HuH-7 (cell line): ENCODE measurements around the gene RPH3AL.
A peak's percentile ranks its signal among the peaks of the same experiment; 100 is the strongest.
"Not testable (repeated sequence)": the region's sequence is repeated elsewhere in the genome, so short reads cannot be mapped to it uniquely, and the experiment has no call there.

Experiments
- DNase-seq: peaks from one replicate; pipeline ENCODE4 v3.0.0; 2011; ENCODE audit warnings: low spot score

RPH3AL gene

DNA sequence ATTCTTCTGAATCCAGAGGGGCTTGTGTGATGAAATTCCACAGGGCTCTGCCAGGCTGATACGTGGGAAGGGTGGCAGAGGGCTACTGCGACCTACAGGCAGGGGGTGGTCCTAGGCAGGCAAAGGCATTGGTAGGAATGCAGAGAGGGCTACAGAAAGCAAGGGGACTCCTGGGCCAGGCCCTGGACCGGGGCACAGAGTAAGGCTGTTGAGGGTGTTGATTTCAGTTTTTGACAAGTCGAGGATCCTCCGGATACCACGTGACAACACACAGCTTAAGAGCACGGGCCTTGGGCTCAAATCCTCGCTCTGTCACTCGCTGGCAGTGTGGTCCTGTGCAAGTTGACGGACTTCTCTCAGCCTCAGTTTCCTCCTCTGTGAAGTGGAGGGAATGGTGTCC, 152.0 kb downstream of the RPH3AL start:
- DNase-seq = no peak

DNA sequence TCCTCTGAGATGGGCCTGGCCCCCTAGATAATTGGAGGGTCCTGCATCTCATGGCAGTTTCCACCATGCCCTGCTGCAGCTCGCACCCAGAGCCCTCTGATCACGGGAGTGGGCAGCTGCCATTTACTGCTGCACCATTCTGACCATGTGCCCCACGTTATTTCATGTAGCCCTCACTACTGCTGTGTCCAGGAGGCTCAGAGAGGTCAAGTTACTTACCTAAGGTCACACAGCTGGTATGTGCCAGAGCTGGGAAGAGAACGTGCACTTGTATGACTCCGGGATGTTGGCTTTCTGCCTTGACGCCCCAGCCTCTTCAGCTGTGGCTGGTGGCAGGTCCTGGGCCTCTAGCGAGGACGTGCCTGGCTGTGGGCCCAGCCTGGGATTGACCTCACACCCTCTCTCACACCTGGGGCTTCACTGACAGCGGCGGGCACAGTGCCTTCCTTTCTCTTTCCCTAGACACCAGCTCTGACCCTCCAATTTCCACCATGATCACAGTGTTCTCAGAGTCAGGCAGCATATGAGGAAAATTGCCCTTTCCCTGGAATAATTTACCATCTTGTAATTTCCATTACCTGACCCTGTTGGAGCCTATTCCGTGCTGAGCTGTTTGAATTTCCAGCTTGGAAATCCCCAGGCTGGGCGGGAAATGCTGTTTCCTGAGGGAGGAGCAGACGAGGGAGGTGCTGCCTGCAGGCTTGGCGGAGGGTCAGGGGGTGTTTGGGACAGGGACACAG, 152.6 kb downstream of the RPH3AL start:
- no peak for DNase-seq

DNA sequence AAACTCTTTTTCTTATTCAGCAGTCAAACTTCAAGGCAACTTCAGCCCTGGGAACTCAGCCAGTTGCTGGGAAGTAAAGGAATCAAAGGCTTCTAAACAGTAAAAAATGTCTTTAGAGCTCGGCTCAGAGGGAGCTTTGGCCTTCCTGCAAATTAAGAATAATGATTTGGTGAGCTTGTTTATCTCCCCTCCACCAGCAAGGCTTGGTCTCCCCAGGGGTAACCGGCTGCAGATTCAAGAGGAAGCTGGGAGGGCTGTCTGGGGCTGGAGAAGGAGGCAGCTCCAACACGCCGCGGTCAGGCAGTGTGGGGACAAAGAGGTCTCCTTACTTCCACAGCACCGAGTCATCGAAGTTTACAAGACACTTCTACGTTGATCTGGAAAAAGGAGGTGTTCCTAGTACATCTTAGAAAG, 153.4 kb downstream of the RPH3AL start:
- no peak for DNase-seq

DNA sequence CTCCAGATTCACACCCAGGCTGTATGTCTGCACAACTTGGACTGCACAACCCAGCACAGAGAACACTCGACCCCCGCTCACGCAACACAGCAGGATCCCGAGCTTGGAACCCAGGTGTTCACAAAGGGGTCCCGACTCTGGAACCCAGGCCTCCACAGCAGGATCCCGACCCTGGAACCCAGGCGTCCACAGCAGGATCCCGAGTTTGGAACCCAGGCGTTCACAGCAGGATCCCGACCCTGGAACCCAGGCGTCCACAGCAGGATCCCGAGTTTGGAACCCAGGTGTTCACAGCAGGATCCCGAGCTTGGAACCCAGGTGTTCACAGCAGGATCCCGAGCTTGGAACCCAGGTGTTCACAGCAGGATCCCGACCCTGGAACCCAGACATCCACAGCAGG, 154.4 kb downstream of the RPH3AL start:
- not testable (repeated sequence) for DNase-seq

DNA sequence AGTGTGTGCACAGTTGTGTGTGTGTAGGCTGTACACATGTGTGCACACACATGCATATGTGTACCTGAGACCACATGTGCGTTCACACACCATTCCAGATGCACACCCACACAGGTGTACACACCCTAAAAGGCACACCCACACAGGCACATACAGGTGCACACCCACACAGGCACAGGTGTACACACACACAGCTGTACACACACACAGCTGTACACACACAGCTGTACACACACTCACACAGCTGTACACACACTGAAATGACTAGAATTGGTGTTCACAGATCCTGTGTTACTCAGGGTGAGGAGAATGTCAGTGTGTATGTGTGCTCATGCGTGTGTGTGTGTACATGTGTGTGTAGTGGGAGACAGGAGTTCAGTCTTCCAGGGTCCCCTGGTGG, 155.3 kb downstream of the RPH3AL start:
- no peak for DNase-seq

DNA sequence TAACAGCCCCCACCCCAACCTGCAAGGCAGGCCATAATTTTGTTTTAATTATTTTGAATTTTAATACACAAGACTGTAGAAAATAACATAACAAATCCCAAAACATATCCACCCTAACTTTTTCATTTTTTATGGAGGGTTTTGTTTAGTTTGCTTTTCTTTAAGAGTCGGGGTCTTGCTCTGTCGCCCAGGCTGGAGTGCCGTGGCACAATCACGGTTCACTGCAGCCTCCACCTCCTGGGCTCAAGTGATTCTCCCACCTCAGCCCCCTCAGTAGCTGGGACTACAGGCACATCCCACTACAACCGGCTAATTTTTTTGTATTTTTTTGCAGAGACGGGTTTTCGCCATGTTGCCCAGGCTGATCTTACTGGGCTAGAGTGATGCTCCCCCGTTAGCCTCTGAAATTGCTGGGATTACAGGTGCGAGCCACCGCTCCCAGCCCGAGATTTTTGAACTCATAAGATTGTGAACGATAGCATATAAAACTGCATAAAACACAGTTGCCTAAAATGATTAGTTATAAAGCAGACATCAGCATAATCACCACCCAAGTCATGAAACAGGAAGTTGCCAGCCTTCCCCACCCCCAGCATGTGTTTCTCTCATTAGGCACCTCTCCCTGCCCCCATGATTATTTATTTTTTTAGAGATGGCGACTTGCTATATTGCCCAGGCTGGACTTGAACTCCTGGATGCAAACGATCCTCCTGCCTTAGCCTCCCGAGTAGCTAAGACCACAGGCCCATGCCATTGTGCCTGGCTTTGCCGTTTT, 157.6 kb downstream of the RPH3AL start:
- no peak for DNase-seq

DNA sequence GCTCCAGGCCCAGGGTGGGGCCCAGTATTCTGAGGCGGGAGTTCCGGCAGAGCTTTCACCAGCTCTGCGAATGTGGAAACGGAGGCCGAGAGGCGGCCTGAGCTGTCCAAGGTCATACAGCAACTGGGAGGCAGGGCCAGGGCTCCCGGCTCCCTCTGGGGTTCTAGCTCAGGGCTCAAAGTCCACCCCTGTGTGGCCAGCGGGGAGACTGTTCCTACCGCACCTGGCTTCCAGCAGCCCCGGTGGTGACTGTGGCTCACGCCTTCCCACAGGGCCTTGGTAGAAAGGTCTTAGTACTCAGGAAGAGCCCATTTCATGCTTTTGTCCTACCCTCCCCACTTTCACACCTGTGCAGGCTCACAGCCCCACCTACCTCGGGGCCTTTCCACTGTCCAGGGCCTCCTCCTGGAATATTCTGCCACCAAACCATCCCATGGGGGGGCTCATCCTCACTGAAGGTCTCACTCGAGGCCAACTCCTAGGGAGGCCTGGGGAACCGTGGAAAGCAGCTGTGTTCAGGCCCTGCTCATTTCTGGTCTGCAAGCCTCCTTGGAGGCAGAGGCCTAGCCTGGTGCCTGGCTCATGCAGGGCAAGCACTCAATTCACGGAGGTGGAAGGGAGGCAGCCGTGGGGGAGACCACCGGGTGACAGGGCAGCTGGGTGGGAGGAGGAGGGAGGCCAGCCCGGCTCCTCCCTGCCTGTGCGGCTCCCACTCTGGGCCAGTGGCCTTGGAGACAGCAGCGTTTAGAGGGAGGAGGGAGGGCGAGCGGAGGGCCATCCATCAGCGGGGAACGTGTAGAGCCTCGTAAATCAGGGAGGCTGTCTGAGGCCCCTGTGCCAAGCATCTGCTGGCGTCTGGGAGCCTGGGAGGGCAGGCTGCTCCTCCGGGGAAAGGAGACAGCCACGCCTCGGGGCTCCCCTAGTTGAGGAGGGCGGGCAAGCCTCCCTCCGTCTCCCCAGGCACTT, 158.5 kb downstream of the RPH3AL start:
- DNase-seq = peak; percentile 62

DNA sequence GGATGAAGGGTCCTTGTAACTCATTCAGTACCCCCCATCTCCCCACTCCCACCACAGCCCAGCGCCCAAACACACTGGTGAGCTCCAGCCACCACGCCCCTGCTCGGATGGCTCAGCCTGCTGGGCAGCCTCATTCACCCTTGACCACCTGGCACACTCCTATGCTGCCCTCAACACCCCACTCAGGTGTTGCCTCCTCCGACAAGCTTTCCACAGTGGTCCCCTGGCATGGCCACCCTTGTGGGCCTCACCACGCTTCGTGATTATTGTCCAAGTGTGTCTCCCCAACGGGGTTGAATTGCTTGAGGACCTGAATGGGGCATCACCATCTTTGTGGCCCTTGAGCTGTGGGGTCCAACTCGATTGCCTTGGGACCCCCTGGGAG, 159.2 kb downstream of the RPH3AL start:
- no peak for DNase-seq

DNA sequence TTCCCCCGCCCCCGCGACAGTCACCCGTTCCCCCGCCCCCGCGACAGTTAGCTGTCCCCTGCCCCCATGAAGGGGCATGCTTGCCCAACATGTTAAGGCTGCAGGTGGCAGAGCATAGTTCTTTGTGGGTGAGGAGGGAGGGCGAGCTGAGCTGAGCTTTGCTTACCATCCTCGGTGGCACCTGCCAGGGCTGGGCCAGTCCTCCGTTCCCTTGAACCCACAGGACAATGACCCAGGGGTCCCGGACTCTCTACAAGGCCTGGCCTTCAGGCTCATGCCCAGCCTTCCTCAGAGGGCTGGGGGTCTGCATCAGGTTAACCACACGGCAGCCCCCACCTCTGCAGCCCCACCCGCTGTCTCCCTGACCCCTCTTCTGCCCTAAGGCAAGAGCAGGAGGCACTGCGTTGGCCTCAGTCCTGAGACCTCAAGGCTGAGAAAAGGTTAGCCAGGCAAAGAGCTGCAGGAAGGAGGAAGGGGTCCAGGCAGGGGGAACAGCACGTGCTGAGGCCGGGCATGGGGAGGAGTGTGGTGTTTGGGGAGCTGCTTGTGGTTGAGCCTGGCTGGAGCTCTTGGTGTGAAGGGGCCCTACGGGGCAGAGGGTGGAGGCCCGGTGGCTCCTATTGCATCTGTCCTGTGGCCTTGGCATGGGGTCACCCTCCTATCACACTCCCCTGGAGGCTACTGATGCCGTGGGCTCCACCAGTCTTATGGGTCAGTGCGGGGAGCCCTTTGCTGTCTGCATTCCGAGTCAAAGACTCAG, 159.8 kb downstream of the RPH3AL start:
- no peak for DNase-seq

DNA sequence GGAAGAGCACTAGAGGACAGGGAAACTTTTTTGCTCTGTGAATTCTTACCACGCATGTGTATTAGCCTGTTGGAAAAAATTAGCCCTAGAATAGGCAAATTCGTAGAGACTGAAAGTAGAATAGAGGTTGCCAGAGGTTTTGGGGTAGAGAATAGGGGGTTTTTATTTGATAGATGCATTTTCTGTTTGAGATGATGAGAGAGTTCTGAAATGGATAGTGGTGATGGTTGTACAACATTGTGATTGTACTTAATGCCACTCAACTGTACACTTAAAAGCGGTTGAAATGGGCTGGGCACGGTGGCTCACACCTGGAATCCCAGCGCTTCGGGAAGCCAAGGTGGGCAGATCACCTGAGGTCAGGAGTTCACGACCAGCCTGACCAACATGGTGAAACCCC, 163.2 kb downstream of the RPH3AL start:
- no peak for DNase-seq

DNA sequence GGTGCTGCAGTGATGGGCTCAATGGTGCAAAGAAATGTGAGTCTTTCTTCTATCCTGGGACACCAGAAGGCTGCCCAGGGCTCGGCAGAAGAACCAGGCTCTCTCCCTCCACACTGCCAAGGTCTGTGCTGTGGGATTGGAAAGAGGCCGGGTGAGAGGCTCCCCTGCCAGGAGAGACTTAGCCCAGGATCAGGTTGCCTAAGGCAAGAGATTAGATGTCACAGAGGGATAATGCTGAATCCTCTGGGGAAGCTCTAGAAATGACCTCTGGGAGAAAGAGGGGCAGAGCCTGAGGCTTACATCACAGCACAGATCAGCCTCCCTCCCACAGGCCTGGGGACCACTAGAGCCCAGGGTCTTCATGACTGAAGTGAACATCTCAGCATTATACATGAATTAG, 165.5 kb downstream of the RPH3AL start:
- no peak for DNase-seq

DNA sequence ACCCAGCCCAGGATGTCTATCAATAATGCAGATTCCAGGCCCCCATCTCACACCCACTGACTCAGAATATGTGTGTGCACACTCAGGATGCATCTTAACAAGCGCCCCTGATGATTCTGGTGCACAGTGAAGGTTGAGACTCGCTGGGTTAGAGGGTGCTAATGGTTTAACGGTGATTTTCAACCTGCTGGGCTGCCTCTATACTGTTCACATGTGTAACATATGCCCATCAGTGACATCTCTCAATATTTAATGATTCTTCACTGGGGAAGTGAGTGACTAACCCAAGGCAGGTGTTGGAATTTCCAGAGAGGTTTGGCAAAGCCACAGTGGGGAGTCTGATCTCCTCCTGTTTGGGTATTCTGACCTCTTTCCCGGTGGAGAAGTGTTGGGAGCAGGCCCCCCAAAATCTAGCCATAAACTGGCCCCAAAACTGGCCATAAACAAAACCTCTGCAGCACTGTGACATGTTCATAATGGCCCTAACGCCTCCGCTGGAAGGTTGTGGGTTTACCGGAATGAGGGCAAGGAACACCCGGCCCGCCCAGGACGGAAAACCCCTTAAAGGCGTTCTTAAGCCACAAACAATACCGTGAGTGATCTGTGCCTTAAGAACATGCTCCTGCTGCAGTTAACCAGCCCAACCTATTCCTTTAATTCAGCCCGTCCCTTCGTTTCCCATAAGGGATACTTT, 167.0 kb downstream of the RPH3AL start:
- no peak for DNase-seq

DNA sequence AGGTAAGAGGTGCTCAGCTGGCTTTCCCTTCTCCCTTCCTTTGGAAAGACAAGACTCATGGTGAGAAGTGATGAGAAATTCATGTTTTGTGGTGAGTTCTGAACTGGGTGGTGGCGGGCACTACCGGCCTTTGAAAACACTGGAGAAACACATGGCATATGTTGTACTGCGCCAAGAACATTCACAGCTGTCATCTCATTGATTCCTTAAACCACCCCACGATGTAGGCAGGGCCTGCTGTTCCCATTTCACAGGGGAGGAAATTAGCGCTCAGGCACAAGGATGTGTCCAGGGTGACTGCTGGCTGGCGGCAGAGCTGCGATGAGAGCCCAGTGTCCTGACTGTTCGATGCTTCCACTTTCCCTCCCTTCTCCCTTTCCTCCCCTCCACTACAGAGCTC, 169.6 kb downstream of the RPH3AL start:
- DNase-seq = no peak

DNA sequence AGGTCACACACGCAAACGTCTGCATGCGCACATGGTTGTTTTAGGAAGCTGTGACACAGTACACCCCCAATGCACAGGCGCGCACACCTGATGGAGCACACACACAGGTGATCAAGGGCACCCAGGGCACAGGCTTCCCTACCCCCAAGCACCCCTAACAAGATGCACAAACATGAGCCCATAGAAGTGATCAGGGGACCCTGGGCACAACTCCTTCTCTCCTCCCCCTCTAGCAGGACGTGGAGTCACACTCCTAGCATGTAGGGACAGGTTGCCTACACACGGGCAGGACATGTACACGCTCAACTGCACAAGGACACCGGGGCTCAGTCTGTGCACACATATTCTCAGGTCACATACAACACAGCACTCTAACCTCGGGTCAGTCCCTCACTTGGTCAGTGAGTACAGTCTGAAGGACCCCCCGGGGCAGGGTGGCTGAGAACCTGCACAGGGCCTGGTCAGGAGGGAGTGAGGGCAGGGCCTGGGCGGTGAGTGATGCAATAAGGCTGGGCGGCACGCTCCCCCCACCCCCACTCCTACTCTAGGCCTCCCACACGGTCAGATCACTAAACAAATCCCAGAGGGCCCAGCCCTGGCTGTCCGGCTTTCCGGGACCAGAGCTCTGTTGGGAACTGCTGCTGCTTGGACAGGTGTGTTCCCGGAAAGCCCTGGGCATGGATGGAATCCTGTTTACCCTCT, 170.4 kb downstream of the RPH3AL start:
- DNase-seq = peak; percentile 66

DNA sequence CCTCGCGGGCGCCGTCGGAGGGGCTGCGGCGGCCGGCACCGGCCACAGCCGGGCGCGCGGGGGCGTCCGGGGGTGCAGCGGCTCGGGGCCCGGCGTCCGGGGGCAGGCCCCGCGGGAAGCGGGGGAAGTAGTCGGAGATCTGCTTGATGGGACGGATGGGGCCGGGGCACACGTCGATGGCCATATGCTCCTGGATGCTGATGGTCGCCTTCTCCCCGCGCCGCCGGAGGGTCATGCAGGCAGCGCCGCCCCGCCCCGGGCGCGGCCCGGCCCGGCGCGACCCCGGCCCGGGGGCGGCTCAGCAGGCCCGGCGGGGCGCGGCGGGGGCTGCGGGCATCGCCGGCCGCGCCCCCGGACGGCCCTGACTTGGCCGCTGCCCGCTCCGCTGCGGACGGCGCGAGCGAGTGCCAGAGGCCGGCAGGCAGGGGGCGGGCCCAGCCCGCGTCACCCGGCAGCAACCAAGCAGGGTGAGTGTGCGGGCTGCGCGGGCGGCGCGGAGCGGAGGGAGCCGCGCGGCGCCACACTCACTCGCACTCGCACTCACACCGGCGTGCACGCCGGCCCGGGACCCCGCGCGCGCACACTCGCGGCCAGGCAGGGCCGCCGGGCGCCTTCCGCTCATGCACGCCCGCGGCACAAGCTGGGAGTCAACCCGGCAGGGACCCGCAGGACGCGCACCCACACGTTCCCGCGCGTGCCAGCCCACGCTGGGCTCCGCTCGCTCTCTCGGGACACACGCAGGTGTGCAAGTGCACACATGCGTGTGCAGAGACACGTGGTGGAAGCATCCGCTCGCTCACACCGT, 171.2 kb downstream of the RPH3AL start, which contains the start of gene DOC2B:
TSS of gene DOC2B (minus strand) at position 406 of the 805 bp plus-strand sequence. CDS start at position 235, 171 bp downstream.
- peak; percentile 77 for DNase-seq

DNA sequence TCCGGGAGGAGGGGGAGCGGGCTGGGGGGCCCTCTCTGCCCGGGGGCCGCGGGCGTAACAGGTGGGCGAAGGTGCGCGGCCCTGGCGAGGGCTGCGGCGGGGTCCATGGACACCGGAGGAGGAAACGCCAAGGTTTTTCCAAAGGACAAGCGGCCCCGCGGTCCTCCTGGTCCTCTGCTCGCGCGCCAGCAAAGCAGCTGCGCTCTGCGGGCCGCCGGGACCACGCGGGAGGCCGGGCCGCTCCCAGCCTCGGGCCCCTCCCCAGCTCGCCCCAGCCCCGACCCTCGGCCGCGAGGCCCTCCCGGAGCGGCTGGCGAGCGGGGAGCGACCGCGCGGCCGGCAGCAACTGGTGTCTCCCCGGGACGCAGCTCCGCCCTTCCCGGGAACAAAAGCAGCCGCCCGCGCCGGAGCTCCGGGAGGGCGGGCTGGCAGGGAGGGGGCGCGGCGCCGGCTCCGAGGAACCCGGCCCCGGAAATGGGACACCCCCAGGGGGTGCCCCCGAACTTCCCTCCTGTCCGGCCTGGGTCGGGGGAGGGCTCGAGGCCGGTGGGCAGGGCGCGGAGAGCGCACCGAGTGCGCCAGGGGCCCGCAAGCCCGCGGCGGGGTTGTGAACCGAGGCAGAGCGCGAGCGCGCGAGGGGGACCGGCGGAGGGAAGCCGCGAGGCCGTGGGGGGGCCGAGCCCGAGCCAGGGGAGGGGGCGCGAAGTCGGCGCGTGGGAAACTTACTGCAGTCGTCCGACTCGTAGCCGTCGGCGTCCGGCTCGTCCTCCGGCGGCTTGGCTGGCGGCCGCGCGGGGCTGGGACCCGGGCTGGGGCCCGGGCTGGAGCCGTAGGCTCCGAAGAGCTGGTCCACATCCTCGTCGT, 172.0 kb downstream of the RPH3AL start:
- DNase-seq = no peak

DNA sequence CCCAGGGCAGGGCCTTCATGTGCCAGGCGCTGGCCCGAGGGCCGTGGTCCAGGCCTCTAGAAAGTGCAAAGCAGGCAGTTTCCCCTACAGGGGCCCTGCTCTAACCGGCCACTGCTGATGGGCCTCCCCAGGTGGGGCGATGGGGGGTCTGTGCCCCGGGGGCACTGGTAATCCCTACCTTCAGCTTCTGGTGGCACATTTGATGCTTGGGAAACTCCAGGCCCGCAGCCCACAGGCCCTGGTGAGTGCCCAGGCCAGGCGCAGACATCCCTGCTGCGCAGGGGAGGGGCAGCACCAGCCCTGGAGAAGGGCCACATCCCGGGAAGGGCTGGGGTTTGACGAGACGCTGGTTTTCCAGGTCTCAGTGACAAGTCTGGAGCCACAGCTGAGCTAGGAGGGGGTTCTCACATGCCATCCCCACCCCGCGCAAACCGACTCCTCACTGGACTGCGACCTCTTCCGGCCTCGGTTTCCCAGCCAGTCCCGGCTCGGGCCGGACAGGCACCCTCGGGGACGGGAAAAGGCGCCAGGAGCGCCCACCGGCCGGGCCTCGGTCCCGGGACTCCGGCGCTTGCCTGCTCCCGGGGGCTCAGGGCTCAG, 172.7 kb downstream of the RPH3AL start:
- DNase-seq = no peak

DNA sequence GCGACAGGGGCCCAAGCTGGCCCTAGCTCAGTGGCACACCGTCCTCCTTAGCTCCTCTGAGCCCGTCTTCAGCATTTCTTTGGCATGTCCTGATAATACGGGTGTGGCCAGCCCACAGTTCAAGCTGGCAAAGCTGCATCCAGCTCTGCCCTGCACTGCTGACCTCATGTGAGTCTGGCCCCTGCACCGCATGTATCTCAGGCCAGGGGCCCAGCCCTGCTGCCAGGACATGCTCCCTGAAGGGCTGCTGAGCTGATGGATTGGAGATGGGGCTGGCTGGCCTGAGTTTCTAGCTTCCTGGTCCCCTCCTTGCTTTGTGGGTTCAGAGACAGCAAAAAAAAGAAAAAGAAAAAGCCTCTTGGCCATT, 173.6 kb downstream of the RPH3AL start:
- no peak for DNase-seq
